Activated CD4-positive, alpha-beta T cell treated with anti-CD3 and anti-CD28 coated beads, Interleukin-2, amount 10 ng/mL, durations not matched to agents 7 days and 5 days (primary cell): ENCODE data around the gene DYNC1I1. TPM values are rescaled to one million over a fixed set of nuclear protein-coding genes. Genes with fewer than 3 reads are reported as not detected.
A peak's percentile ranks its signal among the peaks of the same experiment; 100 is the strongest.

Experiments
- CTCF ChIA-PET: fragments of 350-600 bp; sonication (Branson Sonifier 250); formaldehyde crosslinking; loops from one replicate; lab custom pipeline; 2021; ENCODE audit warnings: antibody characterized with exemption; lab: Charles Lee
- POLR2A ChIA-PET: fragments of 350-600 bp; sonication (Branson Sonifier 250); formaldehyde crosslinking; loops from one replicate; lab custom pipeline; 2021; ENCODE audit warnings: antibody characterized with exemption; lab: Charles Lee
- DNase-seq: peaks from one replicate; pipeline ENCODE4 v3.0.0-alpha.2; 2020
- H3K27ac Mint-ChIP-seq: one replicate; pipeline ENCODE4 v1.8.0; 2021; ENCODE audit warnings: mild to moderate bottlenecking, moderate library complexity, mixed read lengths
- H3K27me3 Mint-ChIP-seq: one replicate; pipeline ENCODE4 v1.8.0; 2021; ENCODE audit warnings: mixed read lengths
- H3K36me3 Mint-ChIP-seq: one replicate; pipeline ENCODE4 v1.8.0; 2021; ENCODE audit warnings: low read depth, mixed read lengths
- H3K4me1 Mint-ChIP-seq: one replicate; pipeline ENCODE4 v1.8.0; 2021; ENCODE audit warnings: mixed read lengths
- H3K4me3 Mint-ChIP-seq: one replicate; pipeline ENCODE4 v1.8.0; 2021; ENCODE audit warnings: mild to moderate bottlenecking, moderate library complexity, mixed read lengths
- H3K9me3 Mint-ChIP-seq: one replicate; pipeline ENCODE4 v1.8.0; 2021; ENCODE audit warnings: mixed read lengths
- total RNA-seq, 2 experiments: library from RNA; stranded (reverse); gene quantifications; one replicate each; pipeline ENCODE4 v1.2.3, GENCODE V29; 2021

The DYNC1I1 gene
- total RNA-seq: not detected

- Mint-ChIP-seq H3K36me3 (no peaks in the 10 kb centered on the region), H3K27me3 (peaks cover 29% of the 10 kb centered on the region), H3K4me3 (peak within 1 kb of the TSS; percentile 67), H3K4me1 (peaks cover 2% of the 10 kb centered on the region), H3K9me3 (no peaks in the 10 kb centered on the region), H3K27ac (no peak within 1 kb of the TSS)
- POLR2A ChIA-PET: no interaction called here
- DNase-seq: peak; percentile 28
- CTCF ChIA-PET: interaction anchor here (1.4 kb wide), 1 partner anchor 24 kb away, joined by 3 read pairs; no protein-coding TSS in a partner anchor
Observed at GRCh38 chr7:95772298-95772770, at the start of gene DYNC1I1. Gene DYNC1I1, plus strand, starts transcription at chr7:95772554. Its CDS starts 32,176 bp downstream, at chr7:95804730.

GRCh38 chr7:95723583-95724180 is 48.7 kb upstream of the DYNC1I1 start:
- Mint-ChIP-seq H3K36me3 (no peaks in the 10 kb centered on the region), H3K27ac (no peak overlapping the region), H3K4me1 (no peaks in the 10 kb centered on the region), H3K9me3 (no peaks in the 10 kb centered on the region), H3K27me3 (peaks cover 10% of the 10 kb centered on the region), H3K4me3 (no peak overlapping the region)
- CTCF ChIA-PET: no interaction called here
- DNase-seq: no peak
- POLR2A ChIA-PET: no interaction called here

GRCh38 chr7:95725205-95725604 is 47.1 kb upstream of the DYNC1I1 start:
- Mint-ChIP-seq H3K4me1 (no peaks in the 10 kb centered on the region), H3K9me3 (no peaks in the 10 kb centered on the region), H3K36me3 (no peaks in the 10 kb centered on the region), H3K27ac (no peak overlapping the region), H3K27me3 (peaks cover 10% of the 10 kb centered on the region), H3K4me3 (no peak overlapping the region)
- no peak for DNase-seq
- ChIA-PET POLR2A (no interaction called here), CTCF (interaction anchor here (0.6 kb wide), 1 partner anchor 1246 kb away, joined by 3 read pairs; no protein-coding TSS in a partner anchor)

- Mint-ChIP-seq H3K9me3 (no peaks in the 10 kb centered on the region), H3K27me3 (no peaks in the 10 kb centered on the region), H3K36me3 (no peaks in the 10 kb centered on the region), H3K4me1 (no peaks in the 10 kb centered on the region), H3K27ac (no peak overlapping the region), H3K4me3 (no peak overlapping the region)
- DNase-seq: no peak
- ChIA-PET CTCF (interaction anchor here (1.4 kb wide), 1 partner anchor 40 kb away, joined by 3 read pairs; no protein-coding TSS in a partner anchor), POLR2A (no interaction called here)
Observed at GRCh38 chr7:95730493-95731280, 41.7 kb upstream of the DYNC1I1 start.

GRCh38 chr7:95736635-95737034 is 35.7 kb upstream of the DYNC1I1 start:
- H3K27me3 Mint-ChIP-seq: no peaks in the 10 kb centered on the region
- no peaks in the 10 kb centered on the region for H3K36me3 Mint-ChIP-seq
- no peak overlapping the region for H3K27ac Mint-ChIP-seq
- ChIA-PET POLR2A (no interaction called here), CTCF (interaction anchor here (1.6 kb wide), 1 partner anchor 20 kb away, joined by 3 read pairs; no protein-coding TSS in a partner anchor)
- no peaks in the 10 kb centered on the region for H3K4me1 Mint-ChIP-seq
- no peak for DNase-seq
- H3K9me3 Mint-ChIP-seq: no peaks in the 10 kb centered on the region
- no peak overlapping the region for H3K4me3 Mint-ChIP-seq

- ChIA-PET CTCF (no interaction called here), POLR2A (no interaction called here)
- no peaks in the 10 kb centered on the region for H3K36me3 Mint-ChIP-seq
- H3K27ac Mint-ChIP-seq: no peak overlapping the region
- no peaks in the 10 kb centered on the region for H3K27me3 Mint-ChIP-seq
- H3K9me3 Mint-ChIP-seq: no peaks in the 10 kb centered on the region
- no peaks in the 10 kb centered on the region for H3K4me1 Mint-ChIP-seq
- DNase-seq: no peak
- no peak overlapping the region for H3K4me3 Mint-ChIP-seq
Observed at GRCh38 chr7:95737828-95738505, 34.4 kb upstream of the DYNC1I1 start.

GRCh38 chr7:95749044-95749443 is 23.3 kb upstream of the DYNC1I1 start:
- POLR2A ChIA-PET: no interaction called here

GRCh38 chr7:95749515-95749914 is 22.8 kb upstream of the DYNC1I1 start:
- Mint-ChIP-seq H3K27me3 (peaks cover 1% of the 10 kb centered on the region), H3K9me3 (no peaks in the 10 kb centered on the region), H3K27ac (no peak overlapping the region), H3K36me3 (no peaks in the 10 kb centered on the region), H3K4me1 (no peaks in the 10 kb centered on the region), H3K4me3 (no peak overlapping the region)
- ChIA-PET POLR2A (no interaction called here), CTCF (no interaction called here)
- DNase-seq: no peak

More at GRCh38 chr7:95749044-95749443, 23.3 kb upstream of the DYNC1I1 start:
- H3K4me1 Mint-ChIP-seq: no peaks in the 10 kb centered on the region
- no peak overlapping the region for H3K27ac Mint-ChIP-seq
- no peak overlapping the region for H3K4me3 Mint-ChIP-seq
- no peak for DNase-seq
- peaks cover 1% of the 10 kb centered on the region for H3K27me3 Mint-ChIP-seq
- CTCF ChIA-PET: no interaction called here
- no peaks in the 10 kb centered on the region for H3K9me3 Mint-ChIP-seq
- no peaks in the 10 kb centered on the region for H3K36me3 Mint-ChIP-seq

- Mint-ChIP-seq H3K4me3 (no peak overlapping the region), H3K27me3 (peaks cover 1% of the 10 kb centered on the region), H3K36me3 (no peaks in the 10 kb centered on the region), H3K4me1 (no peaks in the 10 kb centered on the region), H3K9me3 (no peaks in the 10 kb centered on the region), H3K27ac (no peak overlapping the region)
- POLR2A ChIA-PET: no interaction called here
- no peak for DNase-seq
- CTCF ChIA-PET: no interaction called here
Observed at GRCh38 chr7:95753440-95753839, 18.9 kb upstream of the DYNC1I1 start.

GRCh38 chr7:95755277-95755934 is 16.9 kb upstream of the DYNC1I1 start:
- H3K27ac Mint-ChIP-seq: no peak overlapping the region
- ChIA-PET CTCF (interaction anchor here (0.6 kb wide), 1 partner anchor 320 kb away, joined by 3 read pairs; no protein-coding TSS in a partner anchor), POLR2A (no interaction called here)
- H3K4me1 Mint-ChIP-seq: no peaks in the 10 kb centered on the region
- peaks cover 3% of the 10 kb centered on the region for H3K27me3 Mint-ChIP-seq
- no peak overlapping the region for H3K4me3 Mint-ChIP-seq
- DNase-seq: no peak
- no peaks in the 10 kb centered on the region for H3K36me3 Mint-ChIP-seq
- no peaks in the 10 kb centered on the region for H3K9me3 Mint-ChIP-seq

- ChIA-PET CTCF (no interaction called here), POLR2A (no interaction called here)
- DNase-seq: no peak
- H3K4me1 Mint-ChIP-seq: no peaks in the 10 kb centered on the region
- no peaks in the 10 kb centered on the region for H3K9me3 Mint-ChIP-seq
- no peaks in the 10 kb centered on the region for H3K36me3 Mint-ChIP-seq
- peaks cover 7% of the 10 kb centered on the region for H3K27me3 Mint-ChIP-seq
- H3K27ac Mint-ChIP-seq: no peak overlapping the region
- no peak overlapping the region for H3K4me3 Mint-ChIP-seq
Observed at GRCh38 chr7:95758187-95758586, 14.2 kb upstream of the DYNC1I1 start.

- ChIA-PET CTCF (no interaction called here), POLR2A (no interaction called here)
- Mint-ChIP-seq H3K4me1 (no peaks in the 10 kb centered on the region), H3K36me3 (no peaks in the 10 kb centered on the region), H3K4me3 (no peak overlapping the region), H3K27ac (no peak overlapping the region), H3K9me3 (no peaks in the 10 kb centered on the region), H3K27me3 (peaks cover 9% of the 10 kb centered on the region)
- no peak for DNase-seq
Observed at GRCh38 chr7:95766086-95766485, 6.3 kb upstream of the DYNC1I1 start.
